Measurements from ENCODE around the gene RYR1.

GRCh38 chr19:38532939-38533338 lies 99.4 kb downstream of the RYR1 start:
- TF ChIP-seq POLR2AphosphoS5 (IDR thresholded peaks at IDR 0.05; ENCODE audit: low read depth) (no peak), CTCF (IDR thresholded peaks at IDR 0.05; ENCODE audit: insufficient read depth, low read length) (no peak)

Data from HL-60 (cell line).